HepG2 (cell line): ENCODE measurements around the gene RSF1. TPM values are rescaled to one million over a fixed set of nuclear protein-coding genes. Genes with fewer than 3 reads are reported as not detected.

Experiments used
- ATAC-seq: fragments of 200-7000 bp; cut with Tn5 transposase; 3 replicates; pipeline ENCODE4 v1.9.1; 2020; ENCODE audit warnings: mild to moderate bottlenecking, moderate library complexity
- BruUV-seq: library from RNA; stranded (reverse); fragments of 400-500 nt; replicated peaks from 2 replicates; lab custom pipeline; 2021; lab: Mats Ljungman, UMichigan
- CTCF ChIA-PET: fragments of 300-600 bp; formaldehyde crosslinking; extraction: SDS; loops from one replicate; lab custom pipeline; 2021; ENCODE audit warnings: low total read pairs, inconsistent platforms, low intra/inter-chr PET ratio; lab: Yijun Ruan, JAX
- POLR2A ChIA-PET: fragments of 350-600 bp; sonication (Branson Sonifier 250); formaldehyde crosslinking; loops from one replicate; lab custom pipeline; 2020; ENCODE audit warnings: antibody characterized with exemption, inconsistent platforms; lab: Yijun Ruan, JAX
- DNase-seq: peaks from one replicate; pipeline ENCODE4 v3.0.0-alpha.2; 2015; ENCODE audit warnings: low spot score
- FAIRE-seq: peaks from 3 replicates; lab custom pipeline; 2011; peaks lifted over from hg19 to GRCh38; lab: Jason Lieb, UNC
- H2AFZ ChIP-seq: one replicate; pipeline ENCODE4 v1.6.1; 2011; ENCODE audit warnings: low read length, inconsistent platforms
- H3K27ac ChIP-seq: fragments of 300-600 bp; 3 replicates; pipeline ENCODE4 v1.8.0; 2011; ENCODE audit warnings: mixed run types, mild to moderate bottlenecking, mixed read lengths, low read length, inconsistent platforms; ENCODE audit not compliant: insufficient read depth; ENCODE audit errors: extremely low read length
- H3K27me3 ChIP-seq, 2 experiments: fragments of 200-600 bp in 1 of 2; 2 replicates in 1 of 2; 3 replicates in 1 of 2; pipeline versions ENCODE4 v1.6.0 to v1.8.0; 2011; ENCODE audit warnings: low read length in 2 of 2, mild to moderate bottlenecking in 2 of 2, moderate library complexity in 2 of 2, inconsistent platforms in 1 of 2; ENCODE audit not compliant: insufficient read depth in 2 of 2, control insufficient read depth in 1 of 2
- H3K36me3 ChIP-seq, 2 experiments: fragments of 200-600 bp in 1 of 2; replicated peaks in 1 of 2; 2 replicates in 1 of 2; 3 replicates in 1 of 2; pipeline versions ENCODE4 v1.5.1 to v1.8.0; 2011; ENCODE audit warnings: low read length in 2 of 2, inconsistent platforms in 1 of 2; ENCODE audit not compliant: insufficient read depth in 2 of 2, control insufficient read depth in 1 of 2
- H3K4me1 ChIP-seq: 2 replicates; pipeline ENCODE4 v1.5.1; 2012; ENCODE audit warnings: low read length, inconsistent platforms; ENCODE audit not compliant: insufficient read depth
- H3K4me2 ChIP-seq: 2 replicates; pipeline ENCODE4 v1.6.0; 2011; ENCODE audit warnings: low read depth, low read length, inconsistent platforms
- H3K4me3 ChIP-seq, 3 experiments: fragments of 200-600 bp in 1 of 3; sonication (generic), shearing (Covaris generic) in 1 of 3; replicated peaks in 1 of 3; 2 replicates each; pipeline ENCODE4 v1.5.1; 2011 to 2016; ENCODE audit warnings: low read length in 3 of 3, inconsistent platforms in 2 of 3, low read depth in 2 of 3, mild to moderate bottlenecking in 2 of 3, control low read depth in 1 of 3, mixed read lengths in 1 of 3; ENCODE audit not compliant: insufficient read depth in 1 of 3
- H3K79me2 ChIP-seq: one replicate; pipeline ENCODE4 v1.6.1; 2011; ENCODE audit warnings: low read length, inconsistent platforms; ENCODE audit not compliant: insufficient read depth
- H3K9ac ChIP-seq: 2 replicates; pipeline ENCODE4 v1.6.0; 2011; ENCODE audit warnings: mild to moderate bottlenecking, low read depth, low read length, inconsistent platforms; ENCODE audit not compliant: insufficient read depth
- H3K9me3 ChIP-seq: 2 replicates; pipeline ENCODE4 v1.5.1; 2012; ENCODE audit warnings: mild to moderate bottlenecking, low read length
- H4K20me1 ChIP-seq: 2 replicates; pipeline ENCODE4 v1.6.0; 2011; ENCODE audit warnings: inconsistent platforms, mild to moderate bottlenecking, low read length, moderate library complexity; ENCODE audit not compliant: insufficient read depth
- FOXK1 ChIP-seq: sonication (generic); formaldehyde crosslinking; IDR thresholded peaks from 2 replicates; pipeline ENCODE4 v1.4.0; 2020; ENCODE audit warnings: low read depth, missing genetic modification reagents, borderline replicate concordance
- GFI1 ChIP-seq: sonication (generic); formaldehyde crosslinking; IDR thresholded peaks from 2 replicates; pipeline ENCODE4 v1.5.0; 2020; ENCODE audit warnings: missing genetic modification reagents, mild to moderate bottlenecking, borderline replicate concordance
- POGK ChIP-seq: sonication (generic); formaldehyde crosslinking; conservative IDR thresholded peaks from 2 replicates; pipeline ENCODE4 v1.8.0; 2022; ENCODE audit warnings: mild to moderate bottlenecking, moderate library complexity, missing genetic modification reagents
- THAP11 ChIP-seq: IDR thresholded peaks from 2 replicates; pipeline ENCODE4 v1.6.1; 2016; ENCODE audit warnings: missing biosample characterization, missing genetic modification reagents
- ZNF263 ChIP-seq: sonication (generic); formaldehyde crosslinking; IDR thresholded peaks from 2 replicates; pipeline ENCODE4 v1.4.0; 2020; ENCODE audit warnings: missing genetic modification reagents
- ZNF329 ChIP-seq: sonication (generic); formaldehyde crosslinking; IDR thresholded peaks from 2 replicates; pipeline ENCODE4 v1.9.0; 2021; ENCODE audit warnings: low read depth, mild to moderate bottlenecking, missing genetic modification reagents
- ZNF414 ChIP-seq: sonication (generic); formaldehyde crosslinking; IDR thresholded peaks from 2 replicates; pipeline ENCODE4 v1.5.0; 2020; ENCODE audit warnings: missing genetic modification reagents
- ZNF562 ChIP-seq: sonication (generic); formaldehyde crosslinking; IDR thresholded peaks from 2 replicates; pipeline ENCODE4 v1.8.0; 2022; ENCODE audit warnings: missing genetic modification reagents, borderline replicate concordance
- WGBS: methylation state at CpG from one replicate; pipeline ENCODE4 v1.1.6; 2017; ENCODE audit warnings: low lambda C conversion rate; 5-methylcytosine and 5-hydroxymethylcytosine counted together
- in situ Hi-C: cut with HindIII; loops from 2 replicates; pipeline ENCODE4 v1.10.0; 2017; ENCODE audit warnings: low pct_unique_long_range_greater_than_20kb; ENCODE audit not compliant: extremely low pct_ligation_motif_present
- intact Hi-C: fragments of 100-400 bp; cut with micrococcal nuclease; formaldehyde crosslinking; loops from one replicate; pipeline ENCODE4 v1.10.0; 2022; ENCODE audit not compliant: unreplicated experiment
- polyA plus RNA-seq, 8 experiments: library from polyadenylated mRNA; depleted of rRNA in 3 of 8; stranded (reverse) in 7 of 8; unstranded in 1 of 8; fragments of >200 nt; fragmentation: Illumina TruSeq in 4 of 8; extraction: Trizol in 4 of 8; gene quantifications; 2 replicates each; pipeline versions ENCODE4 v1.2.1 to v1.2.3, GENCODE V29; 2011 to 2016; ENCODE audit warnings: low read depth in 4 of 8, missing spikeins in 1 of 8, mixed read lengths in 1 of 8; ENCODE audit not compliant: insufficient read depth in 1 of 8
- total RNA-seq, 5 experiments: library from RNA; depleted of rRNA; stranded (reverse); fragments of >200 nt; fragmentation: Illumina TruSeq; extraction: Trizol; gene quantifications; 2 replicates each; pipeline ENCODE4 v1.2.3, GENCODE V29; 2016; ENCODE audit warnings: low read depth in 1 of 5

The RSF1 gene
- total and polyA plus RNA-seq, 2 of the 13 experiments (the other 11 are each of a cell fraction or from before 2014, with no cell fraction given) = 15.5 to 33.1 TPM

GRCh38 chr11:77806993-77807392 lies 13.5 kb downstream of the RSF1 start:
- Histone ChIP-seq H3K27ac (no peak overlapping the region), H3K4me3 (no peak overlapping the region), H3K79me2 (peaks cover 81% of the 10 kb centered on the region), H4K20me1 (peaks cover 23% of the 10 kb centered on the region; the same call in 1 of the 2 replicates), H3K9ac (no peak overlapping the region), H3K27me3 (no peaks in the 10 kb centered on the region), H2AFZ (no peak overlapping the region), H3K4me1 (peaks cover 28% of the 10 kb centered on the region), H3K36me3 (peaks cover 2 to 3% of the 10 kb centered on the region in 2 experiments; a peak in 2 of 5 replicates), H3K4me2 (no peak overlapping the region), H3K9me3 (no peaks in the 10 kb centered on the region)
- in situ Hi-C loops = no loop called here
- BruUV-seq = no TSS peak
- TF ChIP-seq THAP11 (CRISPR knock-in tag) (no peak), ZNF329 (CRISPR knock-in tag) (no peak), ZNF263 (CRISPR knock-in tag) (no peak), FOXK1 (CRISPR knock-in tag) (no peak), POGK (CRISPR knock-in tag) (no peak), ZNF562 (CRISPR knock-in tag) (no peak), ZNF414 (no peak), GFI1 (CRISPR knock-in tag) (no peak)
- POLR2A ChIA-PET = no interaction called here
- CTCF ChIA-PET = no interaction called here
- ATAC-seq (no peak), DNase-seq (no peak), FAIRE-seq (no peak)
- WGBS = 100% methylated on average over 2 of the region's 2 CpGs
- intact Hi-C loops = no loop called here
